HG02852 (cell line): ENCODE data around the gene SSBP3.
"Not testable (repeated sequence)": the region's sequence is repeated elsewhere in the genome, so short reads cannot be mapped to it uniquely, and the experiment has no call there.

Experiments used
- ATAC-seq: cut with Tn5 transposase; IDR thresholded peaks from one replicate; pipeline ENCODE4 v1.9.1; 2021; ENCODE audit warnings: mild to moderate bottlenecking, moderate library complexity; ENCODE audit not compliant: unreplicated experiment

SSBP3 gene

GRCh38 chr1:54249819-54250435 is 156.3 kb downstream of the SSBP3 start:
- no peak for ATAC-seq

GRCh38 chr1:54248966-54249365 is 157.2 kb downstream of the SSBP3 start:
- no peak for ATAC-seq

GRCh38 chr1:54247863-54248515 is 158.2 kb downstream of the SSBP3 start:
- no peak for ATAC-seq

- ATAC-seq: no peak
Observed at GRCh38 chr1:54246116-54246721, 160.0 kb downstream of the SSBP3 start.

GRCh38 chr1:54245501-54245900 is 160.7 kb downstream of the SSBP3 start:
- ATAC-seq: no peak

- no peak for ATAC-seq
Observed at GRCh38 chr1:54244655-54245054, 161.5 kb downstream of the SSBP3 start.

- no peak for ATAC-seq
Observed at GRCh38 chr1:54243022-54243421, 163.2 kb downstream of the SSBP3 start.

GRCh38 chr1:54241364-54241763 is 164.8 kb downstream of the SSBP3 start:
- ATAC-seq: no peak

GRCh38 chr1:54240741-54241335 is 165.4 kb downstream of the SSBP3 start:
- no peak for ATAC-seq

- no peak for ATAC-seq
Observed at GRCh38 chr1:54239631-54240031, 166.6 kb downstream of the SSBP3 start.

- ATAC-seq: no peak
Observed at GRCh38 chr1:54239035-54239383, 167.2 kb downstream of the SSBP3 start.

GRCh38 chr1:54238353-54239034 is 167.7 kb downstream of the SSBP3 start:
- ATAC-seq: no peak

- ATAC-seq: no peak
Observed at GRCh38 chr1:54237586-54237985, 168.6 kb downstream of the SSBP3 start.

- ATAC-seq: no peak
Observed at GRCh38 chr1:54234284-54234683, 171.9 kb downstream of the SSBP3 start.

GRCh38 chr1:54233196-54233595 is 173.0 kb downstream of the SSBP3 start:
- not testable (repeated sequence) for ATAC-seq

- ATAC-seq: no peak
Observed at GRCh38 chr1:54230507-54231339, 175.5 kb downstream of the SSBP3 start.

GRCh38 chr1:54229281-54229891 is 176.8 kb downstream of the SSBP3 start:
- ATAC-seq: no peak

- ATAC-seq: no peak
Observed at GRCh38 chr1:54228638-54229079, 177.5 kb downstream of the SSBP3 start.

GRCh38 chr1:54227891-54228310 is 178.3 kb downstream of the SSBP3 start:
- ATAC-seq: no peak

- ATAC-seq: no peak
Observed at GRCh38 chr1:54227091-54227602, 179.0 kb downstream of the SSBP3 start.
